K562 (cell line): Measurements from ENCODE around the gene ATP2A3. TPM values are rescaled to one million over a fixed set of nuclear protein-coding genes. Genes with fewer than 3 reads are reported as not detected.
A peak's percentile ranks its signal among the peaks of the same experiment; 100 is the strongest.

ENCODE experiments used
- ATAC-seq: fragments of 200-7000 bp; cut with Tn5 transposase; 3 replicates; pipeline ENCODE4 v1.9.1; 2020; ENCODE audit warnings: moderate library complexity
- BruUV-seq: library from RNA; stranded (reverse); fragments of 400-500 nt; replicated peaks from 2 replicates; lab custom pipeline; 2021; lab: Mats Ljungman, UMichigan
- CTCF ChIA-PET: fragments of 300-600 bp; formaldehyde crosslinking; extraction: SDS; loops from one replicate; lab custom pipeline; 2021; ENCODE audit warnings: low intra/inter-chr PET ratio; lab: Yijun Ruan, JAX
- POLR2A ChIA-PET: fragments of 300-600, 350-650 bp; sonication (Branson Sonifier 250); formaldehyde crosslinking; extraction: SDS; loops from one replicate; lab custom pipeline; 2021; ENCODE audit warnings: antibody characterized with exemption, inconsistent platforms; lab: Yijun Ruan, JAX
- DNase-seq, 4 experiments: peaks; one replicate each; pipeline versions ENCODE4 v3.0.0 to v3.0.0-alpha.2; 2011 to 2018; ENCODE audit warnings: low spot score in 3 of 4, mixed read lengths in 3 of 4; ENCODE audit errors: extremely low read depth in 1 of 4
- FAIRE-seq: peaks from 2 replicates; lab custom pipeline; 2011; peaks lifted over from hg19 to GRCh38; lab: Jason Lieb, UNC
- H2AFZ ChIP-seq: 2 replicates; pipeline ENCODE4 v1.6.0; 2011; ENCODE audit warnings: low read depth, low read length, control low read depth, inconsistent platforms
- H3K27ac ChIP-seq: fragments of 200-600 bp; 3 replicates; pipeline ENCODE4 v1.8.0; 2011; ENCODE audit warnings: low read depth, mild to moderate bottlenecking, control low read depth, inconsistent platforms, low read length, moderate library complexity, mixed read lengths; ENCODE audit errors: extremely low read depth
- H3K27me3 ChIP-seq, 2 experiments: fragments of 300-600 bp in 1 of 2; 2 replicates in 1 of 2; 3 replicates in 1 of 2; pipeline versions ENCODE4 v1.6.0 to v1.8.0; 2011; ENCODE audit warnings: inconsistent platforms in 2 of 2, low read length in 2 of 2, mild to moderate bottlenecking in 1 of 2, mixed read lengths in 1 of 2, moderate library complexity in 1 of 2; ENCODE audit not compliant: control insufficient read depth in 2 of 2, insufficient read depth in 2 of 2
- H3K36me3 ChIP-seq: fragments of 300-600 bp; 3 replicates; pipeline ENCODE4 v1.8.0; 2011; ENCODE audit warnings: mild to moderate bottlenecking, low read length, inconsistent platforms; ENCODE audit not compliant: control insufficient read depth, insufficient read depth
- H3K4me1 ChIP-seq, 2 experiments: fragments of 200-600 bp in 1 of 2; replicated peaks in 1 of 2; 2 replicates in 1 of 2; 3 replicates in 1 of 2; pipeline versions ENCODE4 v1.5.1 to v1.8.0; 2011; ENCODE audit warnings: inconsistent platforms in 2 of 2, low read length in 2 of 2, mild to moderate bottlenecking in 1 of 2, mixed read lengths in 1 of 2, moderate library complexity in 1 of 2; ENCODE audit not compliant: control insufficient read depth in 2 of 2, insufficient read depth in 2 of 2
- H3K4me2 ChIP-seq: 2 replicates; pipeline ENCODE4 v1.6.1; 2011; ENCODE audit warnings: low read length, control low read depth, inconsistent platforms, mixed read lengths; ENCODE audit not compliant: insufficient read depth
- H3K4me3 ChIP-seq: fragments of 200-600 bp; sonication (generic), shearing (Covaris generic); 2 replicates; pipeline ENCODE4 v1.5.1; 2016; ENCODE audit warnings: control low read depth, inconsistent platforms
- H3K79me2 ChIP-seq: fragments of 200-600 bp; 3 replicates; pipeline ENCODE4 v1.8.0; 2011; ENCODE audit warnings: low read length, inconsistent platforms; ENCODE audit not compliant: control insufficient read depth, insufficient read depth
- H3K9ac ChIP-seq, 2 experiments: 2 replicates each; pipeline versions ENCODE4 v1.6.0 to v1.6.1; 2011; ENCODE audit warnings: low read depth in 2 of 2, low read length in 2 of 2, control low read depth in 1 of 2, inconsistent platforms in 1 of 2, mild to moderate bottlenecking in 1 of 2, mixed read lengths in 1 of 2; ENCODE audit not compliant: insufficient read depth in 1 of 2
- H3K9me1 ChIP-seq: one replicate; pipeline ENCODE4 v1.6.0; 2011; ENCODE audit warnings: inconsistent platforms, mild to moderate bottlenecking, low read length, moderate library complexity; ENCODE audit not compliant: control insufficient read depth, insufficient read depth
- H3K9me3 ChIP-seq: replicated peaks from 2 replicates; pipeline ENCODE4 v1.5.1; 2011; ENCODE audit warnings: low read depth, low read length, inconsistent platforms; ENCODE audit not compliant: control insufficient read depth, insufficient read depth
- H4K20me1 ChIP-seq: replicated peaks from 2 replicates; pipeline ENCODE4 v1.6.1; 2011; ENCODE audit warnings: low read length, inconsistent platforms, mixed read lengths; ENCODE audit not compliant: control insufficient read depth, insufficient read depth
- BCOR ChIP-seq: fragments of 450-650 bp; IDR thresholded peaks from 2 replicates; pipeline ENCODE4 v1.6.1; 2016
- CAMTA2 ChIP-seq: fragments of 250-450 bp; sonication (Bioruptor Pico); conservative IDR thresholded peaks from 2 replicates; pipeline ENCODE4 v1.5.1; 2022
- FOXA1 ChIP-seq: fragments of 450-650 bp; IDR thresholded peaks from 2 replicates; pipeline ENCODE4 v1.6.1; 2016; ENCODE audit warnings: mild to moderate bottlenecking, borderline replicate concordance
- POLR2B ChIP-seq: fragments of 450-650 bp; IDR thresholded peaks from 2 replicates; pipeline ENCODE4 v1.6.1; 2018; ENCODE audit warnings: low read depth; ENCODE audit not compliant: partially characterized antibody
- POLR2G ChIP-seq: fragments of 200-400 bp; formaldehyde crosslinking; IDR thresholded peaks from 2 replicates; pipeline ENCODE4 v1.6.1; 2017; ENCODE audit warnings: low read depth, mild to moderate bottlenecking, antibody characterized with exemption, low read length, moderate library complexity
- SMAD2 ChIP-seq: fragments of 150-350 bp; IDR thresholded peaks from 2 replicates; pipeline ENCODE4 v1.6.1; 2014; ENCODE audit warnings: low read depth, mild to moderate bottlenecking, low read length
- STAG1 ChIP-seq: sonication (generic); formaldehyde crosslinking; IDR thresholded peaks from 2 replicates; pipeline ENCODE4 v1.5.0; 2020; ENCODE audit warnings: missing genetic modification reagents, borderline replicate concordance
- ZNF239 ChIP-seq: fragments of 250-450 bp; sonication (Bioruptor Pico); IDR thresholded peaks from 2 replicates; pipeline ENCODE4 v1.4.0; 2020; ENCODE audit warnings: mild to moderate bottlenecking
- ZNF324 ChIP-seq: fragments of 250-450 bp; sonication (Bioruptor Pico); IDR thresholded peaks from 2 replicates; pipeline ENCODE4 v1.4.0; 2020; ENCODE audit warnings: mild to moderate bottlenecking
- ZNF77 ChIP-seq: fragments of 250-450 bp; sonication (Bioruptor Pico); IDR thresholded peaks from 2 replicates; pipeline ENCODE4 v1.5.0; 2020
- ZSCAN29 ChIP-seq: fragments of 450-650 bp; IDR thresholded peaks from 2 replicates; pipeline ENCODE4 v1.6.1; 2017
- WGBS: fragments of 100-300 bp; shearing (Covaris generic); methylation state at CpG from one replicate; pipeline ENCODE4 v1.1.6; 2016; ENCODE audit warnings: low coverage, mixed read lengths; ENCODE audit not compliant: insufficient coverage; ENCODE audit errors: missing lambda C conversion rate; 5-methylcytosine and 5-hydroxymethylcytosine counted together
- in situ Hi-C: fragments of 300-500 bp; cut with MboI; formaldehyde crosslinking; loops from 4 replicates; pipeline ENCODE4 v1.15.0; 2018; ENCODE audit warnings: inconsistent platforms, mixed read lengths
- intact Hi-C: fragments of 100-400 bp; cut with micrococcal nuclease; formaldehyde crosslinking; loops from 2 replicates; pipeline ENCODE4 v1.14.2; 2022
- polyA plus RNA-seq, 8 experiments: library from polyadenylated mRNA; depleted of rRNA in 4 of 8; stranded (reverse) in 5 of 8; unstranded in 3 of 8; fragments of >200 nt; fragmentation: Nextera tagmentation in 2 of 8; fragmentation: Illumina TruSeq in 1 of 8; extraction: Ambion mirVana in 2 of 8; extraction: Trizol in 1 of 8; gene quantifications; 2 replicates each; pipeline versions ENCODE4 v1.2.1 to v1.2.3, GENCODE V29; 2011 to 2014; ENCODE audit warnings: inconsistent platforms in 1 of 8, missing spikeins in 1 of 8
- total RNA-seq, 7 experiments: library from RNA; depleted of rRNA in 6 of 7; stranded (reverse); fragments of >200 nt in 6 of 7; fragmentation: Illumina TruSeq in 2 of 7; extraction: Trizol in 2 of 7; gene quantifications; 2 replicates each; pipeline versions ENCODE4 v1.2.1 to v1.2.3, GENCODE V29; 2011 to 2021; ENCODE audit warnings: low replicate concordance in 1 of 7

ATP2A3 gene
- total and polyA plus RNA-seq, 9 of the 15 experiments (the other 6 are each of a cell fraction or from before 2014, with no cell fraction given) = 0.65 to 103 (median 31.3) TPM

- H3K4me1 ChIP-seq = peaks cover 7 to 29% of the 10 kb centered on the region in 2 experiments; a peak in 4 of 5 replicates
- no peak overlapping the region for H3K27ac ChIP-seq
- no peaks in the 10 kb centered on the region for H3K9me3 ChIP-seq
- intact Hi-C loops (no loop called here), in situ Hi-C loops (no loop called here)
- H2AFZ ChIP-seq = no peak overlapping the region
- WGBS = 85% methylated on average over 9 of the region's 12 CpGs
- no peaks in the 10 kb centered on the region for H3K36me3 ChIP-seq
- DNase-seq (no peak), ATAC-seq (no peak), FAIRE-seq (no peak)
- H3K9ac ChIP-seq = peak overlapping the region in 1 of 2 experiments; percentile 36; a peak in 2 of 4 replicates
- BruUV-seq = no TSS peak
- no peaks in the 10 kb centered on the region for H3K27me3 ChIP-seq
- no peaks in the 10 kb centered on the region for H4K20me1 ChIP-seq
- TF ChIP-seq STAG1 (CRISPR knock-in tag) (no peak), SMAD2 (no peak), POLR2G (0 out of 2 replicates have a peak, but pooled peaks have one; percentile 44), FOXA1 (no peak)
- H3K79me2 ChIP-seq = no peaks in the 10 kb centered on the region
- no peaks in the 10 kb centered on the region for H3K9me1 ChIP-seq
- POLR2A ChIA-PET = no interaction called here
- no peak overlapping the region for H3K4me2 ChIP-seq
- CTCF ChIA-PET = no interaction called here
- H3K4me3 ChIP-seq = no peak overlapping the region
Measured at GRCh38 chr17:3897731-3898130, 66.5 kb downstream of the ATP2A3 start.

DNA sequence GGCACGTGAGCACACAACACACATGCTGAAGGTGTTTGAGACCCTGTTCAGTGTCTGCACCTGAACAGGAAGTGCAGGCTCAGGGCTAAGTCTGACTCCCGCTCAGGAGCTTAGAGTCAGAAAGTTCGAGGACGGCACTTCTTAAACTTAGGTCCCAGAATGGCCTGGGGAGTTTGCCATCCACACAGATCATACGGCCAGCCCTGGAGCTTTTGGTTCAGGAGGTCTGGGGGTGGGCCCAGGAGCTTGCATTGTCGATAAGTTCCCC, 67.3 kb downstream of the ATP2A3 start:
- peaks cover 6% of the 10 kb centered on the region; the same call in 2 of the 3 replicates for H3K79me2 ChIP-seq
- H3K36me3 ChIP-seq = no peaks in the 10 kb centered on the region
- H3K27ac ChIP-seq = no peak overlapping the region
- no peak overlapping the region for H3K4me2 ChIP-seq
- peaks cover 9 to 36% of the 10 kb centered on the region in 2 experiments; a peak in 4 of 5 replicates for H3K4me1 ChIP-seq
- WGBS = 67% methylated on average over 6 of the region's 6 CpGs
- in situ Hi-C loops (no loop called here), intact Hi-C loops (no loop called here)
- H3K9ac ChIP-seq = peak overlapping the region in 1 of 2 experiments; percentile 52; a peak in 1 of 4 replicates
- no peaks in the 10 kb centered on the region for H4K20me1 ChIP-seq
- H3K27me3 ChIP-seq = no peaks in the 10 kb centered on the region
- ChIA-PET CTCF (no interaction called here), POLR2A (no interaction called here)
- H3K9me3 ChIP-seq = no peaks in the 10 kb centered on the region
- no peak for ATAC-seq
- no peak for DNase-seq
- no peak for FAIRE-seq
- BruUV-seq = no TSS peak
- no peak overlapping the region for H2AFZ ChIP-seq
- H3K9me1 ChIP-seq = no peaks in the 10 kb centered on the region
- no peak overlapping the region for H3K4me3 ChIP-seq
- no peak for TF ChIP-seq ZNF324
- no peak for TF ChIP-seq ZNF239 (CRISPR knock-in tag)
- no peak for TF ChIP-seq POLR2B
- no peak for TF ChIP-seq BCOR
- no peak for TF ChIP-seq ZNF77 (CRISPR knock-in tag)
- TF ChIP-seq CAMTA2 (CRISPR knock-in tag) = no peak
- TF ChIP-seq ZSCAN29 = no peak
